Measurements from ENCODE around the gene AMOT. TPM values are rescaled to one million over a fixed set of nuclear protein-coding genes. Genes with fewer than 3 reads are reported as not detected.

Gene AMOT
- total RNA-seq, 1 donor from 2014 or later: 12.6 TPM

DNA sequence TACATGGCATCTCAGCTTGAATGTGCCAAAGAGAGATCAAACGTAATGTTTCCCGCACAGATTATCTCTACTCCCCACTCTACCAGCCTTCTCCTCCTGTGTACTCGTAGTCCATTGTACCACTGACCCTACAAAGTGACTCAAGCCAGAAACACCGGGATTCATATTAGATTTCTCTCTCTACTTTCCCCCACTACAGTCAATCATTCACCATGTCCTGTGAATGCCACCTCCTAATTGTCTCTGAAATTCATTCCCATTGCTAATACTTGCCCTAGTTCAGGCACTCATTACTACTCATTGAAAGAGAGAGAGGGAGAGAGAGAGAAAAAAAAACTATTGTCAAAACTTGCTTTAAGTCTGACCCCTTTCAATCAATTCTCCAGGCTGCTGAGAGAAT, 82.7 kb downstream of the AMOT start:
- FAIRE-seq (no peak), DNase-seq (ENCODE audit: low spot score in 2 of 2) (no peak)

DNA sequence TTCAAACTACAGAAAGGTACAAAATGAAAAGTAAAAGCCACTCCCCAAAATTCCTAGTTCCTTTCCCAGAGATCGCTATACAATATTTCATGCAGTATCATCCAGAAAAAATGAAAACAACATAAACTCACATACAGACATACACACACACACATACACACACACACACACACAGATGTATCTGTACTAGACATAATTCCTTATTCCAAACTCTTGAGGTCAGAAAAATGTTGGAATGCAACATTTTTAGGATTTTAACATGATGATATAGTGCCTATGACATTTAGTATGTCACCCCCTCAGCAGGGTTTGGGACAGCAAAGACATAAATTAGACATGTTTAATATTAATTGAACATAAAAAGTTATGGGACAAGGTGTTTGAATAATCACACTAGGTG, 87.5 kb downstream of the AMOT start:
- FAIRE-seq: no peak
- no peak for DNase-seq (ENCODE audit: low spot score in 2 of 2)

GRCh38 chrX:112751076-112751475, 89.6 kb downstream of the AMOT start:
- DNase-seq (ENCODE audit: low spot score in 2 of 2) (no peak), FAIRE-seq (no peak)

DNA sequence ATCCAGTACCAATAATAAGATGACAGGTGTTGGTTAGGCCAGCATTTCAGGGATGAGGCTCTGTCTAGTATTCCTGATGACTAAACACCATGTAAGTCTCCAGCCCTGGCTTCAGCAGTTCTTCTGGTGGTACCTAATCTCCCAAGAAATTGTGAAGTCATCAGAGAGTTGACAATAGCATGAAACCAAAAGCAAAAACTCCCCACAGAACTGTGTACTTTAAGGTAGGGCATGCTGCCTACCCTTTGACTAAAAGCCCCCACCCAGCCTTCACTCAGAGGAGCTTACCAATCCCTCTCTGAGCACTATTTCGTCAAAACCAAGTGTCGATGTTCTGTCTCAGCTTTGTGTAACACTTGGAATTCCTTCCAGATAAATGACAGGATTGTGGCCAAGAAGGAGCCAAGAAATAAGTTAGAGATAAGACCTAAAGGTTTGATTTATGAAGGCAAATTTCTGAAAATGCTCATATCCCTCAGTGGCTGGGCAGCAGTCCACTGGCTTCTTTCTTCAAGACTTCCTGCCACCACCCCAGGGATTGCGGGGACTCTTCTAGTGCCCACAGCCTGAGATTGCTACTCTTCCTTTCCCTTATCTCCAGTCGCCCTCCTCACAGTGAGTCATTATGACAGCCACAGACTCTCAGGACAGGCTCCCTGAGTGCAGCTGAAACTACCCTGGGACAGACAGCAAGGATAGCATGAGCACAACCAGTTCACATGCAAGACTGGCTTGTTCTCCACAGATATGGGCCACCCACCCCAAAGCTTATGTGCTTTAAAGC, 93.6 kb downstream of the AMOT start:
- no peak for FAIRE-seq
- no peak for DNase-seq (ENCODE audit: low spot score in 2 of 2)

- no peak for DNase-seq (ENCODE audit: low spot score in 2 of 2)
- FAIRE-seq: no peak
Measured at GRCh38 chrX:112738347-112739033, 102.1 kb downstream of the AMOT start.

DNA sequence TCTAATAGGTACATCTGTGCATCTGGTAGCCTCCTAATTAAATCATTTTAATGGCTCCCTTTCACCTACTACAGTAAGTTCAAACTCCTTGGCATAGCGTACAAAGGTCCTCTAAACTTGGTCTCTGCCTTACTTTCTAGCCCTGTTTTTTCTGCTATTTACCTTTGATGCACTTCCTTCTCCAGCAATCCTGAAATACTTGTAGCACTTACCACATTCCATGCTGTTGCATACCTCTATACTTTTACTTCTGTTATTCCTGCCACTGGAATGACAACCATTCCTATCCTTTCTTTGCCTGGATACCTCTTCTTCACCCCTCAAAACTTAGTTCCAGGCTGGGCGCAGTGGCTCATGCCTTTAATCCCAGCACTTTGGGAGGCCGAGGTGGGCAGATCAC, 104.3 kb downstream of the AMOT start:
- FAIRE-seq: no peak
- no peak for DNase-seq (ENCODE audit: low spot score in 2 of 2)

DNA sequence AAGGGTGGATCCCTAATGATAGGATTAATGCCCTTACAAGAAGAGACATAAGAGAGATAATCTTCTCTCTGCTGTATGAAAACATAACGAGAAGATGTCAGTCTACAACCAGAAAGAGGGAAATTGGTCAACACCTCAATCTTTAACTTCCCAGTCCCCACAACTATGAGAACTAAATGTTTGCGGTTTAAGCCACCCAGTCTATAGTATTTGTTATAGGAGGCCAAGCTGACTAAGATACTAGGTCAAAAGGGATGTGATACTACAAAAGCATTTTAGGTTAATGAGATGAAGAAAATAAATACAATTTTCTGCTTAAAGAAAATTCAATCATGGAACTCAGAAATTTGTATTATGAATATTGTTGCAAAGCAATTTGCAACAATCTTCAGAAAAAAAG, 105.5 kb downstream of the AMOT start:
- no peak for FAIRE-seq
- no peak for DNase-seq (ENCODE audit: low spot score in 2 of 2)

DNA sequence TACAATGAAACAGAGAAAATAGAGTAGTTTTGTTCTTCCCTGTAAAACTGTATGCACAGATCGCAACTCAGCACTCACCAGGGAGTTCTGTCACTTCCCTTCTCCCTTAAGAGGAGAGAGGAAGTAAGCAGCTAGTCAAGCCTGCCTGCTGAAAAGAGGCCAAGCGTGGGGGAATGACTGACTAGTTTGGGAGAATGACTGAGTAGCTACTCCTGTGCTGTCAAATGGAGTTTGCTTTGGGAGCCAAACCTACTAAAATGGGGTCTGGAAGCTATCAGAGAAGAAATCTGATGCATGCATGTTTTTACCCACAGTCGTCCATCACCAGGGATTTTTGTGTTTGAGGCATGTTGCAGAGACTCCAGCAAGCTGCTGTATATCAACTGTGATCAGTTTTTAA, 106.3 kb downstream of the AMOT start:
- FAIRE-seq: no peak
- no peak for DNase-seq (ENCODE audit: low spot score in 2 of 2)

DNA sequence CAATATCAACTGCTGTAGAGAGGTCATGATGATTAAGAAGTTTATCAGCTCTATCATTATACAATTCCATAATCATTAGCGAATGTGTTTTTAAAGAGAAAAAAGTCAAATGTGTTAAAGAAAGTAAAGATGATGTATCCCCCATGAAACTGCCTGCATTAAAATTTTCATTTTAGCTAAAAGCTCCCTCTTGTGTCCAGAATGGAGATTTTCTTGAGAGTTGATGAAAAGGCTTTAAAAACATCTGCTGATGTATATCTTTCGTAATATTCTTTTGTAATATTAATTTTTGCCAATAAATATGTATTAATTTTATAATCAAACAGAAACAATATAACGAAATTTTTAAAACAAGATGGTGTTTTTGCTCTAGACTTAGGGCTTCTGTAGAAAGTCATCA, 108.8 kb downstream of the AMOT start:
- FAIRE-seq (peak; percentile 68), DNase-seq (ENCODE audit: low spot score in 2 of 2) (no peak)

Small RNA genes within 50 kb of the gene (small RNA-seq; reads per million reads assigned to genes)
- not detected for gene RN7SL266P

Other genes starting within 250 kb of the AMOT start
- 0.41 TPM for gene LHFPL1, start 160.9 kb downstream of the AMOT start, total RNA-seq